OCI-LY7 (cell line): ENCODE data around the gene TTC7B.

Experiments
- CTCF ChIP-seq: fragments of 200-600 bp; sonication (generic); conservative IDR thresholded peaks from 2 replicates; pipeline ENCODE4 v1.5.1; 2014; ENCODE audit warnings: mild to moderate bottlenecking, antibody characterized with exemption, low read length, moderate library complexity, mixed read lengths
- EZH2phosphoT487 ChIP-seq: fragments of 200-600 bp; sonication (generic); IDR thresholded peaks from 2 replicates; pipeline ENCODE4 v1.6.1; 2018; ENCODE audit warnings: low read depth, borderline replicate concordance, mild to moderate bottlenecking, mixed run types, antibody characterized with exemption, low read length, moderate library complexity, mixed read lengths

GRCh38 chr14:90818715-90819114, 2.5 kb upstream of the TTC7B start:
- TF ChIP-seq CTCF (no peak), EZH2phosphoT487 (no peak)
